ENCODE measurements around the gene MYO5C. TPM values are rescaled to one million over a fixed set of nuclear protein-coding genes. Genes with fewer than 3 reads are reported as not detected.

Gene MYO5C
- total RNA-seq, 2 donors from 2014 or later, result 1.0 to 1.1 TPM

DNA sequence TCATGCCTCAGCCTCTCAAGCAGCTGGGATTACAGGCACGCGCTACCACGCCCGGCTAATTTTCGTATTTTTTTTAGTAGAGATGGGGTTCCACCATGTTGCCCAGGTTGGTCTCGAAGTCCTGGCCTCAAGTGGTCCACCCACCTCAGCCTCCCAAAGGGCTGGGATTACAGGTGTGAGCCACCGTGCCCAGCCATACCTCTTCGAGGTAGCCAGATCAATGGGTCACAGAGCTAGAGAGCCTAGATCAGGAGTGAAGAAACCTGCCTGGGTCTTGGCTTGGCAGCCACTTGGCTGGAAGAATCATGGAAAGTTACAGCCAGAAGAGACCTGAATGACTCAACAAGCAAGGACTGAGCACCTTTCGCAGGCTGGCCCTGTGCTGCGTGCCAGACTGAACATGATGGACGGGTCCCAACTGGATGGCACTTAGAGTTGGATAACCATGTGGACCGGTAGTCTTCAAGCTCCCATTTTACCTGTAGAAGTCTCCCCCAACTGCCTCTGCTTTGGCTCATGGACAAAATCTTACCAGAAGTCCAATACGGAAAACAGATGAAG is 134.1 kb downstream of the MYO5C start:
- ATAC-seq (no peak), DNase-seq (ENCODE audit: low spot score in 2 of 2) (no peak)
- Mint-ChIP-seq H3K9me3 (no peaks in the 10 kb centered on the region), H3K27ac (no peak overlapping the region), H3K36me3 (no peaks in the 10 kb centered on the region)

GRCh38 chr15:52159645-52160044 is 136.0 kb downstream of the MYO5C start:
- ATAC-seq, result no peak
- Mint-ChIP-seq H3K9me3 (no peaks in the 10 kb centered on the region), H3K36me3 (no peaks in the 10 kb centered on the region), H3K27ac (no peak overlapping the region)
- DNase-seq (ENCODE audit: low spot score in 2 of 2), result no peak

DNA sequence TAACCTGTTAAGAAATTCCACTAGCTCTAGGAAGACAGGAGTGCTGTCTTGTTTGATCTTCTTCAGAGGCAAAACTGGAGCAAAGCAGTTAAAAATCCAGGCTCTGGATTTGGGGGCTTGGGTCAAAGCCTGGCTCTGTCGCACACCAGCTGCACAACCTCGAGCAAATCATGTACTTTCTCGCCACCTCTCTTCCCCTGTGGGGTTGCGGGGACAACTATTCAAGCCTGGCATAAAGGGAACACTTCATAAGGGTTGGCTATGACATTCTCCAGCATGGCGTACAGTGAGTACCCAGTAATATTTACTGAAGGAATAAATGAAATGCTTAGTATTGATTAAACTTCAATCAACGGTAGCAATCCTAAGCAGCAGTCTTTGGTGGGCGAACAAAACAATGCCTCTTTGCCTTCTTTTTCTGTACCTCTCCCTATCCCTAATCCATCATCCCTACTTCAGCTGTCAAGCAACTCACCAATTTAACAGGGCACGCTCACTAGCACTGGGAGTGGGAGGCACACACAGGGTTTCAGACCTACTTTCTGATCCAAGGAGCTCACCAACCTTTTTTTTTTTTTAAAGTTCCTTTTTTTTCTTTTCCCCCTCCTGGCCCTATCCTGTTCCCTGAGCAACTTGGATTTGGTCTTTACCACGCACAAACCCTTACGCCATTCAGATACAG is 137.4 kb downstream of the MYO5C start:
- no peak for ATAC-seq
- H3K36me3 Mint-ChIP-seq, result no peaks in the 10 kb centered on the region
- H3K9me3 Mint-ChIP-seq, result no peaks in the 10 kb centered on the region
- DNase-seq (ENCODE audit: low spot score in 2 of 2), result no peak
- no peak overlapping the region for H3K27ac Mint-ChIP-seq

GRCh38 chr15:52155878-52156277 is 139.7 kb downstream of the MYO5C start:
- no peaks in the 10 kb centered on the region for H3K36me3 Mint-ChIP-seq
- DNase-seq (ENCODE audit: low spot score in 2 of 2), result no peak
- no peak for ATAC-seq

GRCh38 chr15:52154896-52155865 is 140.4 kb downstream of the MYO5C start:
- Mint-ChIP-seq H3K9me3 (no peaks in the 10 kb centered on the region), H3K27ac (no peak overlapping the region), H3K36me3 (no peaks in the 10 kb centered on the region)
- ATAC-seq (no peak), DNase-seq (ENCODE audit: low spot score in 2 of 2) (no peak)

More at GRCh38 chr15:52155878-52156277, 139.7 kb downstream of the MYO5C start:
- Mint-ChIP-seq H3K9me3 (no peaks in the 10 kb centered on the region), H3K27ac (no peak overlapping the region)

DNA sequence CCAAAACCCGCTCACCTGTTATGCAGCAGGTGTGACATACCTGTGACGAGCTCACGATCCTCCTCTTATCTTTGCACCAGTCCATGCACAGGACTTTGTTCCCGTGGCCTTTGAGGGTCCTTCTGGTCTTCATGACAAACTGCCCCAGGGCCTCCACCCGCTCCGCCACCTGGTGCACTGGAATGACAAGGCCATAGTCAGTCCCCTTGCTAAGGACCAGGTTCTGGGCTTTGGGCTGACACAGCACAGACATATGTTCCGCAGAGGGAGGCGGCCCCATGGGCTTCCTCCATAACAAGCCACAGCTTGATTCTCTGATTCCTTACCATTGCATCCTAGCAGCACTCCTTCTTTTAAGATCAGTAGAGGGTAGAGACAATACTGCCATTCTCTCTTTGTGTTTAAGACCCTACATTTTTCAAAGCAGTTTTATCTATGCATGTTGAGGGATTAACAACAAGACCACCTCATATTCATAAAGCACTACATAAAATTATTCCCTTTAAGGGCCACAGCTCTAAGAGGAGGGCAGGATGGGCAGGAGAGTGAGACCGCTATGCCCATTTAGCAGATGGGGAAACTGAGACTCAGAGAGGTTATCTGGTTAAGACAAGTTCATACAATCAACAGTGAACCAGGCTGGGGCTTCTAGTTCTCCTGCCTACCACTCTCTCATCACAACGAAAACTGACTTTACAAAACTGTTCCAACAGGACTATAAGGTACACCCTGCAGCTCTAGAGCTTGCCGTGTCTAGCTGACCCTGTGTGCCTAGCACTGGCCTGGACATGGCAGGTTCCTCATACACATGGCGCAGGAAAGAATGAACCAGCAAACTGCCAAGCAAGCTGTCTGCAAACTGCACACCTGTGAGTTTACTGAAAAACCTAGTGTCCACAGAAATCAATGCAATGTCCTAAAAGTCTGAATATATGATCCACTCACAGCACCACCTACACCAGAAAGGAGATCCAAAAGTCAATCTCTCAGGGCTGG is 141.4 kb downstream of the MYO5C start:
- no peak for DNase-seq (ENCODE audit: low spot score in 2 of 2)
- Mint-ChIP-seq H3K27ac (no peak overlapping the region), H3K36me3 (peaks cover 0 to 4% of the 10 kb centered on the region in 2 donors)

DNA sequence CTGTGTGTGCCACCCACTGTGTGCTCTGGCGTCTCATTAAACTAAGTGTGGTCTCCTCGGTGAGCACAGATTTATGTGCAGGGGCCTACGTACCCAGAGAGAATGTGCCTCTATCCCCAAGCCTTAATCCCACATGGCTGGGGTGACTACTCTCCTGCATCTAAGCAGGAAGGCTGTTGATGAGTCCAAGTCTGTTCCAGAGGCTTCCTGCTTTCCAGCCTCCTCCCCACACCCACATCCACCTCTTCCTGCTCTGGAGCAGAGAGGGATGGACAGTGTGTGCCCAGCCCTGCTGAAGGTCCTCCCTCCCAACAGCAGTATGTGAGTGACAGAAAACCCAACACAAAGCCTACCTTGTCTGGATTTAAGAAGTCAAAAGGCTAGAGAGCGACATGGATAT is 144.3 kb downstream of the MYO5C start:
- Mint-ChIP-seq H3K36me3 (peaks cover 4 to 7% of the 10 kb centered on the region in 2 donors), H3K27ac (peak overlapping the region in 1 of 2 donors; percentile 14), H3K9me3 (no peaks in the 10 kb centered on the region)
- ATAC-seq (no peak), DNase-seq (ENCODE audit: low spot score in 2 of 2) (no peak)

More for the DNA sequence above, 141.4 kb downstream of the MYO5C start:
- ATAC-seq, result no peak
- no peaks in the 10 kb centered on the region for H3K9me3 Mint-ChIP-seq

- no peak for ATAC-seq
- Mint-ChIP-seq H3K36me3 (peaks cover 4 to 9% of the 10 kb centered on the region in 2 donors), H3K9me3 (no peaks in the 10 kb centered on the region), H3K27ac (no peak overlapping the region)
- no peak for DNase-seq (ENCODE audit: low spot score in 2 of 2)
These were observed 144.7 kb downstream of the MYO5C start for GRCh38 chr15:52150871-52151270.

GRCh38 chr15:52150043-52150825 is 145.4 kb downstream of the MYO5C start:
- Mint-ChIP-seq H3K36me3 (peaks cover 4 to 9% of the 10 kb centered on the region in 2 donors), H3K27ac (no peak overlapping the region), H3K9me3 (no peaks in the 10 kb centered on the region)
- no peak for ATAC-seq
- no peak for DNase-seq (ENCODE audit: low spot score in 2 of 2)

DNA sequence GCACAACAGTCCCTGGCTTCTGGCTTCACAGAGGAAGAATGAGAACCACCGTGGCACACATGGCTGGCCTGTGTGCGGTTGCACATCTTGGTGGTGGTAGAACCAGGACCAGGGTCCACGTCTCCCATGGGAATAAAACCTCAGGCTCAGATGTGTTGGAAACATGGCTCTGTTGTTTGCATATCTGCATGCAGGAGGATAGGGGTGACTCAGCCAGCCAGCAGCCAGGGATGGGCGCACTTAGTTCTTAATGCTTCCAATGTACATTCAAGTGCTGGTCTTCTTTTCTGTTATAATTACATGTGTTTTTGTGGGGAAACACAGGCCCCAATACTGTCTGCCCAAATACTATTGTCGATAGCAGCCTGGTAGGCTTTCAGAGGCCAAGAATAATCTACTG is 147.2 kb downstream of the MYO5C start:
- DNase-seq (ENCODE audit: low spot score in 2 of 2) (no peak), ATAC-seq (no peak)
- Mint-ChIP-seq H3K27ac (no peak overlapping the region), H3K36me3 (peaks cover 4 to 9% of the 10 kb centered on the region in 2 donors), H3K9me3 (no peaks in the 10 kb centered on the region)

DNA sequence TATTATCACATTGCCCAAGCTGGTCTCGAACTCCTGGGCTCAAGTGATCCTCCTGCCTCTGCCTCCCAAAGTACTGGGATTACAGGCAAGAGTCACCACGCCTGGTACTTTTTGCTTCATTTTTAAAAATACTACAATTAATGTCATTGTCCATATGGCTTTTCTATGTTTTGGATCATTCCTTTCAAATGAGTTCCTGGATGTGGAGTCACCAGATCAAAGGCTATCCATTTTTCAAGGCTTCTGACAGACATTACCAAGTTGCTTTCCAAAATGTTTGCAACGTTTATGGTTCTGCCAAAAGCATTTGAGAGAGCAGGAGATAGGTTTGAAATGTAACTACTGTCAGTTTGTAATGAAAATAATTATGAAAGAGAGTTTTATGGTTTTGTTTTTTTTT is 148.8 kb downstream of the MYO5C start:
- H3K36me3 Mint-ChIP-seq, result peaks cover 4 to 9% of the 10 kb centered on the region in 2 donors
- no peaks in the 10 kb centered on the region for H3K9me3 Mint-ChIP-seq
- no peak for ATAC-seq
- no peak for DNase-seq (ENCODE audit: low spot score in 2 of 2)
- H3K27ac Mint-ChIP-seq, result no peak overlapping the region

- no peak for DNase-seq (ENCODE audit: low spot score in 2 of 2)
- H3K36me3 Mint-ChIP-seq, result peaks cover 4 to 9% of the 10 kb centered on the region in 2 donors
- no peak overlapping the region for H3K27ac Mint-ChIP-seq
- no peak for ATAC-seq
- H3K9me3 Mint-ChIP-seq, result no peaks in the 10 kb centered on the region
These were observed 149.3 kb downstream of the MYO5C start for GRCh38 chr15:52146261-52146660.

DNA sequence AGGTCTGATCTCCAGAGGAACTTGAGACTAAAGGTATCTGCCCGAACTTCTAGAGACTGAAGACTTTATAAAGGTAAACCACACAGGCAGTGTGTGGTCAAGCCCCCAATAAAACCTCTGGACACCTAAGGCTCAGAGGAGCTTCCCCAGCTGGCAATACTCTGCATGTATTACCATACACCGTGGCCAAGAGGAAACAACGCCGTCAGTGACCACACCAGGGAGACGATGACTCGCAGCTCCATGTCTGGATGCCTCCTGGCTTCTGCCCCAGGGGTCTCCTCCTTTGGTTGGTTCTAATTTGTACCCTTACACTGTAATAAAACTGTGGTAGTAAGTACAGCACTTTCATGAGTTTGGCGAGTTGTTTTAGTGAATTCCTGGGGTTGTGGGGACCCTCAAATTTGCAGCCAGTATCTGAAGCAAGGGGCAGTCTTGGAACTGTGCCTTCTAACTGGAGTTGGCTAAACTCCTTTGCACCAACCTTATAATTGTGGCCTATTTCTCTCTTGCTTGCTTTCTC is 150.9 kb downstream of the MYO5C start:
- peaks cover 4 to 9% of the 10 kb centered on the region in 2 donors for H3K36me3 Mint-ChIP-seq
- ATAC-seq (no peak), DNase-seq (ENCODE audit: low spot score in 2 of 2) (no peak)
- no peak overlapping the region for H3K27ac Mint-ChIP-seq
- H3K9me3 Mint-ChIP-seq, result no peaks in the 10 kb centered on the region

- no peaks in the 10 kb centered on the region for H3K9me3 Mint-ChIP-seq
- no peak overlapping the region for H3K27ac Mint-ChIP-seq
- DNase-seq (ENCODE audit: low spot score in 2 of 2) (no peak), ATAC-seq (no peak)
- H3K36me3 Mint-ChIP-seq, result peaks cover 0 to 9% of the 10 kb centered on the region in 2 donors
These were observed 151.7 kb downstream of the MYO5C start for GRCh38 chr15:52143873-52144272.
